Posterior cingulate gyrus (tissue), 11 donors: ENCODE measurements around the gene TGM6.

ENCODE experiments used
- DNase-seq, 10 donors: peaks; one replicate each; pipeline versions ENCODE4 v3.0.0 to v3.0.0-alpha.2; 2020 to 2021; ENCODE audit warnings: mixed read lengths in 3 of 10
- intact Hi-C: fragments of 100-400 bp; cut with DNase I; formaldehyde crosslinking; loops from one replicate; pipeline ENCODE4 v1.15.1; 2023

TGM6 gene

DNA sequence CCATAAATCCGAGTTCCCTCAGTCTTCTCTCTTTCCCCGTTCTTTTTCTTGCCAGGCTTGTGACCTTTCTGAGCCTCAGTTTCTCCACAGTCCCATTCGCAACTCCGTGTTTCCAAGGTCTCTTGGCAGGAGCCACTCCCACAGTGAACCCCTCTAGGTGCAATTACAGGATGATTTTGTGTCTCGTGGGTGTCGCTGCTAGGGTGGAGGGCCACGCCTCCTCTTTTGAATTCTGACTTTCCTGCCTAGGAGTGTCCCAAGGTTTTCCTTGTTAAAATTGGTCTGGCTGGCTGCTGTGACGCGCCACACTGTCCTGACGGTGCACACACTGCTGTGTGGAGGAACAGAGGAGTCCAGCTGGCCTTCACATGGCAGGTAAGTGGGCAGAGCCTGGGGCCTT is at the start of gene TGM6:
Gene TGM6, plus strand, starts transcription at position 301 of the 400 bp plus-strand sequence. Its CDS starts 68 bp downstream, at position 369.
- no peak for DNase-seq
- intact Hi-C loops, result no loop called here

DNA sequence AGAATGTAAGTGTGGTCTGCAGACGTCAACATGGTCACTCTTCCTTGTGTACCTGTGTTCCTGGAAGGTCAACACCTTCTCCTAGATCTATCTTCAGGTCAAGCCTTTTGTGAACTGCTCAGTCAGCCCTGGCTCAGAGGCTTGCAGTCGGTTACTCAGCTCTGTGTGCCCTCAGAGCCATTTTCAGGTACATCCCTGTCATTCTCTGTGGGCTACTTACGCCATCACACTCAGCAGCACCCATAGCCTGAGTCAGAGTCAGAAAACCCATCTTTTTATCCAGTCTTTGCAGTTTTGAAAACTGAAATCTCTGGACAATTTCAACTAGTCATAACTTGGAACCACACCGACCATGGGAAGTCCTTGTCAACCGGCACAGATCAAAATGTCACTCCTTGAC is 49.6 kb upstream of the TGM6 start:
- intact Hi-C loops, result no loop called here
- DNase-seq, result no peak

GRCh38 chr20:2331901-2332565 is 48.7 kb upstream of the TGM6 start:
- no peak for DNase-seq
- intact Hi-C loops, result no loop called here

GRCh38 chr20:2332711-2333110 is 48.0 kb upstream of the TGM6 start:
- DNase-seq, result no peak
- intact Hi-C loops, result no loop called here

GRCh38 chr20:2333821-2334220 is 46.9 kb upstream of the TGM6 start:
- intact Hi-C loops, result no loop called here
- no peak for DNase-seq

DNA sequence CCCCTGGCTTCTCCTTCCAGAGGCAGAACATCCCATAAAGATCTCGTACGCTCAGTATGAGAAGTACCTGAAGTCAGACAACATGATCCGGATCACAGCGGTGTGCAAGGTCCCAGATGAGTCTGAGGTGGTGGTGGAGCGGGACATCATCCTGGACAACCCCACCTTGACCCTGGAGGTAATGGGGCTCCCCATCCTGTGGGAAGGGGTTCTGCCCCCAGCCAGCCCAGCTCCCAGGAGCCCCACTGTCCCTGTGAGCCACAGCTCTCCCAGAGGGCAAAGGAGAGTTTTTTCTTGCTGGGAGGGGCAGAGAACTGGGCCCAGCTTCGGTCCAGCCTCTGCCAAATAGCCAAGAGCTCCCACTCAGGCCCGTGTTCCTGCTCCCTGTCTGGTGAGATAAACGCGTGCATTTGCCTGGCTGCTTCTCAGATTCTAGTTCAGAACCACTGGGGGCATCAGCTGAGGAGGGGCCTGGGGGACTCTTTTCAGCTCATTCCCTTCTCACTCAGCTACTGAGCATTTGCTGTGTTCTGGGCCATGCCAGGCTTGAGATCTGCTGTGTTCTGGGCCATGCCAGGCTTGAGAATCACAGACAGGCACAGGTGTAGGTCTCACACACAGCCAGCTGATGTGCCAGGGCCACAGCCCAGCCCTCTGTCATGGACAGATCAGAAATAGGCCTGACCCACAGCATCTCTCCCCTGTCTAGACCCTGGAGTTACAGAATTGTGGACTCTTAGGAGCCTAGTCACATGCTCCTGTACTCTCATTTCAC is 45.4 kb upstream of the TGM6 start:
- intact Hi-C loops, result no loop called here
- no peak for DNase-seq

DNA sequence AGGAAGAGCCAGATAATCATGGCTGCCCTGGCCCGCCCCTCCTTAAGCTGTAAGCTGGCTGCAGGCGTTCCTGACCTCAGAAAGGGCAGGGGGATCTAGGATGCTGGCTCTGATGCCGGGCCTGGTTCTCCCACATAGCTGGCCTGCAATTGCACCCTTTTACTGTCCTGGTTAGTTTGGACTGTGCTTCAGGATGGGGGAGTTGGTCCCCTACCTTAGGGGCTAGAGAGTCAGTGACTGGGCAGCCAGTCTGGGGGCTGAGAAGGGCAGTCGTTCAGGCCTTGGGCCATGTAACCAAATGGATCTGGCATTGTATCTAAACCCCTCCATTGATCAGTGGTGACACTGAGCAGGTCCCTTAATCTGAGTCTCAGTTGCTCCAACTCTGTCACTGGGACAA is 44.2 kb upstream of the TGM6 start:
- intact Hi-C loops, result no loop called here
- DNase-seq, result no peak

GRCh38 chr20:2337142-2337541 is 43.6 kb upstream of the TGM6 start:
- no peak for DNase-seq
- intact Hi-C loops, result no loop called here

DNA sequence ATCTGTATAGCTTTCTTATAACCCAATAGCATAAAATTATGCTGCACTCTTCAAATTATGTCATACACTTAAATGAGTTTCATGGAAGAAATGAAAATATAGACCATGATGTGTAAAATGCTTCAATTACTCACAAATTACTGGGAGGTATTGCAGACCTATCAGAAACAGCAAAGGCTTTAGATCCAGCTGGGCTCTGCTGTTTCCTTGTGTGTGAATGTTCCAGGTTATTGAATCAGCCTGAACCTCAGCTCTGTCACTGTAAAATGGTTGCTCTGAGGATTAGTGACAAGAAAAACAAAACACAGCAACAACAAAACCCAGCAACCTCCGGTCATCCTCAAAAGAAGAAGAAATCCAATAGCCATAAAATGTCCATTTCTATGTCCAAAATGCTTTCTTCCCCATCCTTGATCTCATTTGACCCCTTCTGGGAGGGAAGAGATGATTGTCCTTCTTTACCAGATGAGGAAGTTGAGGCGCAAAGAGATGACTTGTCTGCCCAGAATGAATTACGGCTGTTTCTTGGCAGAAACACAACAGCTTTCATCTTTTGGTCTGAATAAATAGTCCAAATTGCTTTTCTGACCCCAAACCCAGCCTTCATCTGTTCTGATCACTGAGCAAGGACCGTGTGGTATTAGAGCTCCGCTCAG is 42.2 kb upstream of the TGM6 start:
- intact Hi-C loops, result no loop called here
- no peak for DNase-seq

GRCh38 chr20:2340136-2340535 is 40.6 kb upstream of the TGM6 start:
- intact Hi-C loops, result no loop called here
- no peak for DNase-seq

DNA sequence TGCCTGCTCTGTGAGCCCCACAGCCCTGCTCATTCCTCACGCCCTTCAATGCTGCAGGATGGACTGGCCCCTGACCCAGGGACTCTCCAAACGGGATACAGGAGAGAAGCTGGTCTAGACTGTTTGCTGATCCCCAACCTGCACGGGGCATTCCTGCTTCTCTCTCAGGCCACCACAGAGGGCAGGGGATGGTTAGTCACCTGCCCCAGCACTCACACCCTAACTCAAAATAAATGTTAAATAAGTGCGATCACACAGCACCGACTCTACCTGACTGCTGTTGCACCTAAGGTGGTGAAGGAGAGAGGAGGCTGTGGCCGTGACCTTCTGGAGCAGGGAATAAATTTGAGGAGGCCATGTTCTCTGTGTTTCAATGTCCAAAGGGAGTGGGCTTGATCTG is 39.9 kb upstream of the TGM6 start:
- intact Hi-C loops, result no loop called here
- DNase-seq, result no peak

DNA sequence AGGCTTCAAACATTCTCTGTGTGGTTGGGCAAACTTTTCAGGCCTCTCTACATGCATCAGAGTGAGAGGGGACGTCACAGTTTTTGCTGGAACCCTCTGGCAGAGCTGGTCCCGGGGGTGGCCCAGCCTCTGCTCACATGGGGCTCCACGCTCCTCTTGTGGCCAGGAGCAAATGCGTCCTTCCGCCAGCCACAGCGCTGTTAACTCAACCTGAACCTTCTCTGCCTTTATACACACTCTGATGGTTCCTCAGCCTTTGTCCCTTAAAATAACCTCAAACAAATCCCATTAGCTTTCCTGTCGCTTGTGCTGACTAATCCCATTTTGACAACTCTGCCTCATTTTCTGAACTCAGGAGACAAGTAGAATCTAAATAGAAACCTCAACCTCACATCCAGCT is 39.4 kb upstream of the TGM6 start:
- no peak for DNase-seq
- intact Hi-C loops, result no loop called here

DNA sequence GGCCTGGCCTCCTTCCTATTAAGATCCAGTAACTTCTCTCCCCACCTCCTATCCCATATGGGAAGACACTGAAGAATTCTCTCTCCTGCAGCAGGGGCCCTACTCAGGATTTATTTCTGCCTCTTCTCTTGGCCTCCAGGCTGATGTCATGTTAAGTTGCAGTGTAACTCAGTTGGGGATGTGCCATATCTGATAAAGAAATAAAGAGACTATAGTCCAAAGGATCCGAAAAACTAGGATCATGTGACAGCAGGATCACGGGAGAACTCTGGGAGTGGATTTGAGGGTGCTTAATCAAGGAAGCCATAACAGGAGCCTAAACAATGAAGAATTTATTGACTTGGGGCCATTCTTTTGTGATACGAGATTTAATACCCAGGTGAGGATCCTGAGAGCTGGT is 38.5 kb upstream of the TGM6 start:
- DNase-seq, result no peak
- intact Hi-C loops, result no loop called here

- DNase-seq, result no peak
- intact Hi-C loops, result no loop called here
These were observed 34.5 kb upstream of the TGM6 start for GRCh38 chr20:2346188-2346587.

- intact Hi-C loops, result no loop called here
- no peak for DNase-seq
These were observed 32.4 kb upstream of the TGM6 start for GRCh38 chr20:2348336-2348735.

GRCh38 chr20:2349801-2350200 is 30.9 kb upstream of the TGM6 start:
- intact Hi-C loops, result loop anchor here (1.0 kb wide), 1 partner anchor 102 kb away; no protein-coding TSS in a partner anchor
- DNase-seq, result no peak

GRCh38 chr20:2350606-2351005 is 30.1 kb upstream of the TGM6 start:
- intact Hi-C loops, result loop anchor here (1.0 kb wide), 1 partner anchor 102 kb away; no protein-coding TSS in a partner anchor

GRCh38 chr20:2353231-2353630 is 27.5 kb upstream of the TGM6 start:
- intact Hi-C loops, result no loop called here
- DNase-seq, result no peak

More at GRCh38 chr20:2350606-2351005, 30.1 kb upstream of the TGM6 start:
- no peak for DNase-seq

- DNase-seq, result no peak
These were observed 23.6 kb upstream of the TGM6 start for GRCh38 chr20:2357114-2357513.

DNA sequence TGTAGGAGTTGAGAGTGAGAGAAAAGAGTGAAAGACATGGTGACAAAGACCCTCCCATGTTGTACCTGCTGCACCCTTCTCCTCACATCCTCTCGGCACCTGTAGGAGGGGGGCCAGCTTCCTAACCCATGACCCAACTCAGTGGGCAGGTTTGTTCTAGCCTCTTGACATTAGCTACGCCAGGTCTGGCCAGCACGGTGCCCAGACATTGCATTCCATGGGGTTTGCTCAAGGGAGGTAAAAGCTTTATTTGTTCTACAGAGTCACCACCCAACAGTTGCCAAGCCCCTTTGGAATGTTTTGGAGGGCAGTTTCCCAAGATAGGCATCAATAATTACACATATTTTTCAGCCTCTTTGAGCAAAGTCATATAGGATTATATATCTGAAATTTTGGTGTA is 22.7 kb upstream of the TGM6 start:
- DNase-seq, result no peak
- intact Hi-C loops, result no loop called here

More at GRCh38 chr20:2357114-2357513, 23.6 kb upstream of the TGM6 start:
- intact Hi-C loops, result no loop called here

- DNase-seq, result no peak
- intact Hi-C loops, result no loop called here
These were observed 19.6 kb upstream of the TGM6 start for GRCh38 chr20:2361035-2361593.
